ENCODE results near the gene CARD10. TPM values are rescaled to one million over a fixed set of nuclear protein-coding genes. Genes with fewer than 3 reads are reported as not detected.
"Not testable (repeated sequence)": the region's sequence is repeated elsewhere in the genome, so short reads cannot be mapped to it uniquely, and the experiment has no call there.

CARD10 gene
- total RNA-seq, 1 donor from 2014 or later: 46.7 TPM

GRCh38 chr22:37551981-37552380 lies 32.8 kb upstream of the CARD10 start:
- Mint-ChIP-seq H3K27ac (peak overlapping the region; percentile 79), H3K27me3 (no peaks in the 10 kb centered on the region), H3K4me1 (ENCODE audit: low read depth) (peaks cover 36% of the 10 kb centered on the region), H3K4me3 (ENCODE audit: low read depth) (no peak overlapping the region), H3K9me3 (ENCODE audit: low read depth) (no peaks in the 10 kb centered on the region), H3K36me3 (ENCODE audit: insufficient read depth) (no peaks in the 10 kb centered on the region)
- TF ChIP-seq CTCF (IDR thresholded peaks at IDR 0.05; ENCODE audit: unreplicated experiment): no peak
- no peak for DNase-seq (ENCODE audit: low spot score, unreplicated experiment)

GRCh38 chr22:37550921-37551320 lies 31.7 kb upstream of the CARD10 start:
- H3K27ac Mint-ChIP-seq: peak overlapping the region; percentile 20

GRCh38 chr22:37549704-37550059 lies 30.5 kb upstream of the CARD10 start:
- Mint-ChIP-seq H3K36me3 (ENCODE audit: insufficient read depth) (no peaks in the 10 kb centered on the region), H3K4me1 (ENCODE audit: low read depth) (peaks cover 42% of the 10 kb centered on the region), H3K4me3 (ENCODE audit: low read depth) (no peak overlapping the region), H3K9me3 (ENCODE audit: low read depth) (no peaks in the 10 kb centered on the region), H3K27ac (no peak overlapping the region), H3K27me3 (no peaks in the 10 kb centered on the region)
- DNase-seq (ENCODE audit: low spot score, unreplicated experiment): no peak
- peak; percentile 19 for TF ChIP-seq CTCF (IDR thresholded peaks at IDR 0.05; ENCODE audit: unreplicated experiment)

More at GRCh38 chr22:37550921-37551320, 31.7 kb upstream of the CARD10 start:
- not testable (repeated sequence) for H3K36me3 Mint-ChIP-seq (ENCODE audit: insufficient read depth); H3K4me3 Mint-ChIP-seq (ENCODE audit: low read depth); DNase-seq (ENCODE audit: low spot score, unreplicated experiment); H3K27me3 Mint-ChIP-seq; H3K9me3 Mint-ChIP-seq (ENCODE audit: low read depth)
- peaks cover 35% of the 10 kb centered on the region for H3K4me1 Mint-ChIP-seq (ENCODE audit: low read depth)

- DNase-seq (ENCODE audit: low spot score, unreplicated experiment): no peak
- Mint-ChIP-seq H3K9me3 (ENCODE audit: low read depth) (no peaks in the 10 kb centered on the region), H3K36me3 (ENCODE audit: insufficient read depth) (no peaks in the 10 kb centered on the region), H3K4me1 (ENCODE audit: low read depth) (peaks cover 33% of the 10 kb centered on the region), H3K27me3 (no peaks in the 10 kb centered on the region), H3K27ac (peak overlapping the region; percentile 74), H3K4me3 (ENCODE audit: low read depth) (no peak overlapping the region)
- TF ChIP-seq CTCF (IDR thresholded peaks at IDR 0.05; ENCODE audit: unreplicated experiment): no peak
Observed at GRCh38 chr22:37547251-37547741, 28.1 kb upstream of the CARD10 start.

GRCh38 chr22:37546437-37547250 lies 27.4 kb upstream of the CARD10 start:
- no peak for TF ChIP-seq CTCF (IDR thresholded peaks at IDR 0.05; ENCODE audit: unreplicated experiment)
- Mint-ChIP-seq H3K36me3 (ENCODE audit: insufficient read depth) (no peaks in the 10 kb centered on the region), H3K4me1 (ENCODE audit: low read depth) (peaks cover 33% of the 10 kb centered on the region), H3K27me3 (no peaks in the 10 kb centered on the region), H3K4me3 (ENCODE audit: low read depth) (no peak overlapping the region), H3K27ac (peak overlapping the region; percentile 12), H3K9me3 (ENCODE audit: low read depth) (no peaks in the 10 kb centered on the region)
- no peak for DNase-seq (ENCODE audit: low spot score, unreplicated experiment)

Data from progenitor cell of endocrine pancreas (in vitro differentiated cells).